Esophagus muscularis mucosa (tissue), 4 donors: Measurements from ENCODE around the gene BAIAP2. TPM values are rescaled to one million over a fixed set of nuclear protein-coding genes. Genes with fewer than 3 reads are reported as not detected.

Experiments
- DNase-seq: peaks from one replicate; pipeline ENCODE4 v3.0.0-alpha.2; 2017; ENCODE audit errors: extremely low spot score
- H3K27ac ChIP-seq, 4 donors: fragments of 200-600 bp; sonication (generic); replicated peaks in 1 of 4; 1 replicate in 3 of 4; 2 replicates in 1 of 4; pipeline ENCODE4 v1.5.1; 2016 to 2019; ENCODE audit warnings: mild to moderate bottlenecking in 1 of 4
- H3K27me3 ChIP-seq, 4 donors: fragments of 200-600 bp; sonication (generic); one replicate each; pipeline versions ENCODE4 v1.5.1 to v1.6.0; 2016 to 2019
- H3K36me3 ChIP-seq, 4 donors: fragments of 200-600 bp; sonication (generic); one replicate each; pipeline ENCODE4 v1.5.1; 2016 to 2019
- H3K4me1 ChIP-seq, 4 donors: fragments of 200-600 bp; sonication (generic); one replicate each; pipeline ENCODE4 v1.5.1; 2016 to 2019
- H3K4me3 ChIP-seq, 4 donors: fragments of 200-600 bp; sonication (generic); 1 replicate in 2 of 4; 2 replicates in 2 of 4; pipeline ENCODE4 v1.5.1; 2016 to 2019; ENCODE audit warnings: mild to moderate bottlenecking in 4 of 4, moderate library complexity in 1 of 4
- H3K9me3 ChIP-seq, 4 donors: fragments of 200-600 bp; sonication (generic); 1 replicate in 3 of 4; 2 replicates in 1 of 4; pipeline ENCODE4 v1.5.1; 2016 to 2019
- CTCF ChIP-seq, 3 experiments: fragments of 200-600 bp in 2 of 3; fragments of 450-650 bp in 1 of 3; sonication (generic) in 2 of 3; IDR thresholded peaks; one replicate each; pipeline ENCODE4 v1.5.1; 2017 to 2019; ENCODE audit warnings: antibody characterized with exemption in 3 of 3, mild to moderate bottlenecking in 2 of 3, moderate library complexity in 1 of 3
- EP300 ChIP-seq: sonication (generic); formaldehyde crosslinking; IDR thresholded peaks from one replicate; pipeline ENCODE4 v1.6.1; 2017; ENCODE audit warnings: antibody characterized with exemption
- POLR2A ChIP-seq: fragments of 450-650 bp; IDR thresholded peaks from one replicate; pipeline ENCODE4 v1.6.1; 2017; ENCODE audit warnings: antibody characterized with exemption, moderate library complexity, mild to moderate bottlenecking, low read depth
- POLR2AphosphoS5 ChIP-seq, 2 donors: sonication (generic); formaldehyde crosslinking; IDR thresholded peaks; one replicate each; pipeline ENCODE4 v1.6.1; 2017; ENCODE audit warnings: antibody characterized with exemption in 2 of 2
- WGBS: methylation state at CpG from one replicate; pipeline ENCODE4 v1.1.5; 2018; 5-methylcytosine and 5-hydroxymethylcytosine counted together
- intact Hi-C: fragments of 100-400 bp; cut with DNase I; formaldehyde crosslinking; loops from one replicate; pipeline ENCODE4 v1.15.1; 2023
- total RNA-seq, 4 donors: library from RNA; depleted of rRNA; stranded (reverse); fragments of >200 nt; gene quantifications; one replicate each; pipeline versions ENCODE4 v1.1.0 to v1.2.1, GENCODE V29; 2016

BAIAP2 gene
- total RNA-seq, 4 donors from 2014 or later: 31.1 to 54.5 (median 36.7) TPM

- peak overlapping the region; percentile 70 to 82 (median 76) for H3K27ac ChIP-seq
- H3K9me3 ChIP-seq: no peaks in the 10 kb centered on the region
- no peaks in the 10 kb centered on the region for H3K27me3 ChIP-seq
- H3K36me3 ChIP-seq: peaks cover 10 to 53% (median 30%) of the 10 kb centered on the region in 4 donors
- no peak for TF ChIP-seq EP300
- no peak for TF ChIP-seq POLR2A
- TF ChIP-seq CTCF (IDR thresholded peaks at IDR 0.05): no peak
- TF ChIP-seq POLR2AphosphoS5 (IDR thresholded peaks at IDR 0.05): no peak
- H3K4me3 ChIP-seq: no peak overlapping the region
- 87% methylated on average over 9 of the region's 12 CpGs for WGBS
- peaks cover 26 to 45% (median 40%) of the 10 kb centered on the region in 4 donors for H3K4me1 ChIP-seq
- intact Hi-C loops: no loop called here
- no peak for DNase-seq
Measured at GRCh38 chr17:81057777-81058176, 22.8 kb downstream of the BAIAP2 start.

GRCh38 chr17:81058263-81058871, 23.4 kb downstream of the BAIAP2 start:
- TF ChIP-seq CTCF (IDR thresholded peaks at IDR 0.05) (no peak), POLR2A (no peak), EP300 (no peak), POLR2AphosphoS5 (IDR thresholded peaks at IDR 0.05) (no peak)
- Histone ChIP-seq H3K9me3 (no peaks in the 10 kb centered on the region), H3K4me3 (no peak overlapping the region), H3K27me3 (no peaks in the 10 kb centered on the region), H3K36me3 (peaks cover 10 to 53% (median 30%) of the 10 kb centered on the region in 4 donors), H3K27ac (peak overlapping the region; percentile 70 to 82 (median 76)), H3K4me1 (peaks cover 25 to 45% (median 39%) of the 10 kb centered on the region in 4 donors)
- intact Hi-C loops: no loop called here
- 88% methylated on average over 19 of the region's 23 CpGs for WGBS
- no peak for DNase-seq

GRCh38 chr17:81059026-81059425, 24.1 kb downstream of the BAIAP2 start:
- H3K4me3 ChIP-seq: no peak overlapping the region
- intact Hi-C loops: no loop called here
- H3K27ac ChIP-seq: peak overlapping the region in 1 of 4 donors; percentile 76
- TF ChIP-seq POLR2AphosphoS5 (IDR thresholded peaks at IDR 0.05) (no peak), CTCF (IDR thresholded peaks at IDR 0.05) (no peak), EP300 (no peak), POLR2A (no peak)
- H3K4me1 ChIP-seq: peaks cover 30 to 50% (median 43%) of the 10 kb centered on the region in 4 donors
- no peaks in the 10 kb centered on the region for H3K27me3 ChIP-seq
- no peaks in the 10 kb centered on the region for H3K9me3 ChIP-seq
- 81% methylated on average over 3 of the region's 23 CpGs for WGBS
- no peak for DNase-seq
- peaks cover 10 to 53% (median 30%) of the 10 kb centered on the region in 4 donors for H3K36me3 ChIP-seq

- Histone ChIP-seq H3K36me3 (peaks cover 10 to 41% (median 26%) of the 10 kb centered on the region in 4 donors), H3K9me3 (no peaks in the 10 kb centered on the region), H3K27ac (no peak overlapping the region), H3K4me3 (no peak overlapping the region), H3K4me1 (peaks cover 41 to 63% (median 57%) of the 10 kb centered on the region in 4 donors), H3K27me3 (no peaks in the 10 kb centered on the region)
- no peak for TF ChIP-seq CTCF (IDR thresholded peaks at IDR 0.05)
- TF ChIP-seq POLR2AphosphoS5 (IDR thresholded peaks at IDR 0.05): no peak
- no peak for TF ChIP-seq EP300
- no peak for TF ChIP-seq POLR2A
- intact Hi-C loops: no loop called here
- no peak for DNase-seq
- WGBS: 91% methylated on average over 10 of the region's 10 CpGs
Measured at GRCh38 chr17:81060416-81060815, 25.5 kb downstream of the BAIAP2 start.
